Measurements from ENCODE around the gene KAT8. TPM values are rescaled to one million over a fixed set of nuclear protein-coding genes. Genes with fewer than 3 reads are reported as not detected.

KAT8 gene
- total RNA-seq, 1 donor from 2014 or later, result 79.1 TPM

DNA sequence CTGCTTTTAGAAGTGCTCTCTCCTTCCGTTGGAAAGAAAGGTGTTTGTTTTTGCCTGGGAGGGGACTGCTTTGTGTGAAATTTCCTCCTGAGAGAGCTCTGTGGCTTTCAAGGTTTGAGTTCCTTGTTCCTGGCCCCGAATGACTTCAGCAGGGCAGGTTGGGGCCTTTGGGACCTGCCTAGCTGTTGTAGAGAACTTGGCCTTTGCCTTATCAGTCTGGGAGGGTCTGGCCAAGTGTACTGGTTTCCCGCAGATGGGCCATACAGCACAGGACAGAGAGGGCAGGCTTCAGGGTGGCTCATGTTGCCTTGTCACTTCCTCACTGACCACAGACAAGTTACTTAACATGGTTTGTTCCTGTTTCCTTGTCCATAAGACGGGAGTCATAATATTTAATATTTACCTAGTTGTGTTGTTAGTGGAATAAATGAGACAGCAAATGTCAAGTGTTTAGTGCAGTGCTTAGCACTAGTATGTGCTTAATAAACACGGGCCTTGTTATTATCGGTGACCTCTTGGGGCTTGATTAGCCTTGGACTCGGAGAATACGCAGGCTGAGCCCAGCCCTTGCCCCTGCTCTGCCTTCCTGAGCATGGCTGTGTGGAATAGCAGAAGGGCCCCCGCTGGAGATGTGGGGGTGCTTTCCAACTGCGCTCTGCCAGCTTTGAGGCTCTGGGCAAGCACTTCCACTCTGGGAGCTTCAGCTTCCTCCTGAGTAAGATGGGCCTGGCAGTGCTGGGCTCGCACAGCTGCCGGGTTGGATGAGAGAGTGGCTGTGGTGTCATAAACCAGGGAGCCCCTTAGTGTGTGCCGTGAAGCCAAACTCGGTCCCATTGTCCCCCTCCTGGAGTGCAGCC lies 11.5 kb downstream of the KAT8 start:
- Histone ChIP-seq H3K27me3 (ENCODE audit: low read depth) (no peaks in the 10 kb centered on the region), H3K9me3 (no peaks in the 10 kb centered on the region), H3K4me1 (peaks cover 67% of the 10 kb centered on the region), H3K4me3 (peak overlapping the region; percentile 16), H3K27ac (peak overlapping the region; percentile 96), H3K36me3 (peaks cover 68% of the 10 kb centered on the region)
- peak; percentile 77 to 85 for ATAC-seq
- TF ChIP-seq, protein P1, sequence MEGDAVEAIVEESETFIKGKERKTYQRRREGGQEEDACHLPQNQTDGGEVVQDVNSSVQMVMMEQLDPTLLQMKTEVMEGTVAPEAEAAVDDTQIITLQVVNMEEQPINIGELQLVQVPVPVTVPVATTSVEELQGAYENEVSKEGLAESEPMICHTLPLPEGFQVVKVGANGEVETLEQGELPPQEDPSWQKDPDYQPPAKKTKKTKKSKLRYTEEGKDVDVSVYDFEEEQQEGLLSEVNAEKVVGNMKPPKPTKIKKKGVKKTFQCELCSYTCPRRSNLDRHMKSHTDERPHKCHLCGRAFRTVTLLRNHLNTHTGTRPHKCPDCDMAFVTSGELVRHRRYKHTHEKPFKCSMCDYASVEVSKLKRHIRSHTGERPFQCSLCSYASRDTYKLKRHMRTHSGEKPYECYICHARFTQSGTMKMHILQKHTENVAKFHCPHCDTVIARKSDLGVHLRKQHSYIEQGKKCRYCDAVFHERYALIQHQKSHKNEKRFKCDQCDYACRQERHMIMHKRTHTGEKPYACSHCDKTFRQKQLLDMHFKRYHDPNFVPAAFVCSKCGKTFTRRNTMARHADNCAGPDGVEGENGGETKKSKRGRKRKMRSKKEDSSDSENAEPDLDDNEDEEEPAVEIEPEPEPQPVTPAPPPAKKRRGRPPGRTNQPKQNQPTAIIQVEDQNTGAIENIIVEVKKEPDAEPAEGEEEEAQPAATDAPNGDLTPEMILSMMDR (IDR thresholded peaks at IDR 0.05), result no peak
- peak; percentile 88 for DNase-seq
- intact Hi-C loops (cut with DNase I), result no loop called here

DNA sequence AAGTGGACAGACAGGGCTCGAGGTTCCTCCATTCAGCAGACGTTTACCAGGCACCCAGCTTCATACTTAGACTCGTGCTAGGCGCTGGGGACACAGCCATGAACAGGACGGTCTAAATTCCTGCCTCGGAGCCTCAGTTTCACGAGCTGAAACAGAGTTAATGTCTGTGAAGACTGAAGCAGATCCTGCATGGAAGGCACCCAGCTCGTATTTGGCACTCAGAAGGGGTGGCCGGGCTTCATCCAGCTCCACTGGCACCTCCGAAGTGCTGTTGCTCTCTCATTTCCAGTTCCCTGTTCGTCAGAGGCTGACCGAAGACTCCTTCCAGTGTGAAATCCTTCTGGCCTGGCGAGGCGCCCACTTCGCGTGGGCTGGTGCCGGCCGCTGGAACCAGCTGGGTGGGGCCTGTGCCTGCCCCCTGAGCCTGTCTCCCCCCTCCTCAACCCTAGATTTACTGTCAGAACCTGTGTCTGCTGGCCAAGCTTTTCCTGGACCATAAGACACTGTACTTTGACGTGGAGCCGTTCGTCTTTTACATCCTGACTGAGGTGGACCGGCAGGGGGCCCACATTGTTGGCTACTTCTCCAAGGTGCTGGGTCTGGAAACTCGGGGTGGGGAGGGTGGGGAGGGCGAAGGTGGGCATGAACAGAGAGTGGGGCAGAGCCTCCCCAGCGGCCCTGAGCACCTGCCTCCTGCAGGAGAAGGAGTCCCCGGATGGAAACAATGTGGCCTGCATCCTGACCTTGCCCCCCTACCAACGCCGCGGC lies 12.3 kb downstream of the KAT8 start:
- DNase-seq (peak; percentile 87), ATAC-seq (peak; percentile 26 to 41)
- peaks cover 60% of the 10 kb centered on the region for H3K36me3 ChIP-seq

DNA sequence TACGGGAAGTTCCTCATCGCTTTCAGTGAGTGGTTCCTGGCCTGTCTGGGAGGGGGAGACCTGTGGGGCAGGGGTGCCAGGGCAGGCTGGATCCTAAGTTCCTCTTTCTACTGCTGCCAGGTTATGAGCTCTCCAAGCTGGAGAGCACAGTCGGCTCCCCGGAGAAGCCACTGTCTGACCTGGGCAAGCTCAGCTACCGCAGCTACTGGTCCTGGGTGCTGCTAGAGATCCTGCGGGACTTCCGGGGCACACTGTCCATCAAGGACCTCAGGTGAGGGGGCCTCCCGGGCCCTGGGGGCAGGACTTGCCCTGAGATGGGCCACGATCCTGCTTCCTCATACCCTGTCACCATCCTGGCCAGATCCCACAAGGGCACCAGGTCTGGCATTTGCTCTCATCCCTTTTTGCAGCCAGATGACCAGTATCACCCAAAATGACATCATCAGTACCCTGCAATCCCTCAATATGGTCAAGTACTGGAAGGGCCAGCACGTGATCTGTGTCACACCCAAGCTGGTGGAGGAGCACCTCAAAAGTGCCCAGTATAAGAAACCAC lies 12.9 kb downstream of the KAT8 start:
- intact Hi-C loops (cut with DNase I), result no loop called here
- Histone ChIP-seq H3K9me3 (no peaks in the 10 kb centered on the region), H3K27ac (peak overlapping the region; percentile 96), H3K4me1 (peaks cover 67% of the 10 kb centered on the region), H3K4me3 (peak overlapping the region; percentile 33), H3K36me3 (peaks cover 55% of the 10 kb centered on the region), H3K27me3 (ENCODE audit: low read depth) (no peaks in the 10 kb centered on the region)
- TF ChIP-seq, protein P1 (IDR thresholded peaks at IDR 0.05), result no peak
- ATAC-seq, result peak; percentile 0
- DNase-seq, result peak; percentile 77

More for the DNA sequence above, 12.3 kb downstream of the KAT8 start:
- no peaks in the 10 kb centered on the region for H3K27me3 ChIP-seq (ENCODE audit: low read depth)
- peak overlapping the region; percentile 33 for H3K4me3 ChIP-seq
- H3K27ac ChIP-seq, result peak overlapping the region; percentile 96
- TF ChIP-seq, protein P1 (IDR thresholded peaks at IDR 0.05), result no peak
- H3K4me1 ChIP-seq, result peaks cover 67% of the 10 kb centered on the region
- intact Hi-C loops (cut with DNase I), result no loop called here
- no peaks in the 10 kb centered on the region for H3K9me3 ChIP-seq

- intact Hi-C loops (cut with DNase I), result no loop called here
- Histone ChIP-seq H3K4me3 (no peak overlapping the region), H3K9me3 (no peaks in the 10 kb centered on the region), H3K4me1 (peaks cover 67% of the 10 kb centered on the region), H3K27ac (peak overlapping the region; percentile 96), H3K36me3 (peaks cover 55% of the 10 kb centered on the region), H3K27me3 (ENCODE audit: low read depth) (no peaks in the 10 kb centered on the region)
- DNase-seq (peak; percentile 93), ATAC-seq (peak; percentile 73 to 77)
- TF ChIP-seq, protein P1 (IDR thresholded peaks at IDR 0.05), result no peak
Measured at GRCh38 chr16:31130899-31131298, 13.4 kb downstream of the KAT8 start.

GRCh38 chr16:31131416-31131815 lies 14.0 kb downstream of the KAT8 start:
- H3K9me3 ChIP-seq, result no peaks in the 10 kb centered on the region
- no peaks in the 10 kb centered on the region for H3K27me3 ChIP-seq (ENCODE audit: low read depth)
- ATAC-seq (no peak), DNase-seq (no peak)
- intact Hi-C loops (cut with DNase I), result no loop called here
- peaks cover 55% of the 10 kb centered on the region for H3K36me3 ChIP-seq
- TF ChIP-seq, protein P1 (IDR thresholded peaks at IDR 0.05), result no peak
- peak overlapping the region; percentile 96 for H3K27ac ChIP-seq
- H3K4me1 ChIP-seq, result peaks cover 67% of the 10 kb centered on the region
- H3K4me3 ChIP-seq, result no peak overlapping the region
